Prostate gland (tissue), 2 donors: ENCODE data around the gene MARK2.
"Not testable (repeated sequence)": the region's sequence is repeated elsewhere in the genome, so short reads cannot be mapped to it uniquely, and the experiment has no call there.

Experiments
- POLR2AphosphoS5 ChIP-seq: sonication (generic); formaldehyde crosslinking; IDR thresholded peaks from one replicate; pipeline ENCODE4 v1.6.1; 2017; ENCODE audit warnings: antibody characterized with exemption
- TF ChIP-seq, protein P1 (sequence below), 4 experiments: fragments of 200-600 bp in 2 of 4; fragments of 450-650 bp in 2 of 4; sonication (generic) in 2 of 4; IDR thresholded peaks; 1 replicate in 3 of 4; 2 replicates in 1 of 4; pipeline ENCODE4 v1.5.1; 2016 to 2019; ENCODE audit warnings: antibody characterized with exemption in 4 of 4, mild to moderate bottlenecking in 2 of 4, moderate library complexity in 2 of 4

- TF ChIP-seq POLR2AphosphoS5, result not testable (repeated sequence)
- TF ChIP-seq, protein P1, sequence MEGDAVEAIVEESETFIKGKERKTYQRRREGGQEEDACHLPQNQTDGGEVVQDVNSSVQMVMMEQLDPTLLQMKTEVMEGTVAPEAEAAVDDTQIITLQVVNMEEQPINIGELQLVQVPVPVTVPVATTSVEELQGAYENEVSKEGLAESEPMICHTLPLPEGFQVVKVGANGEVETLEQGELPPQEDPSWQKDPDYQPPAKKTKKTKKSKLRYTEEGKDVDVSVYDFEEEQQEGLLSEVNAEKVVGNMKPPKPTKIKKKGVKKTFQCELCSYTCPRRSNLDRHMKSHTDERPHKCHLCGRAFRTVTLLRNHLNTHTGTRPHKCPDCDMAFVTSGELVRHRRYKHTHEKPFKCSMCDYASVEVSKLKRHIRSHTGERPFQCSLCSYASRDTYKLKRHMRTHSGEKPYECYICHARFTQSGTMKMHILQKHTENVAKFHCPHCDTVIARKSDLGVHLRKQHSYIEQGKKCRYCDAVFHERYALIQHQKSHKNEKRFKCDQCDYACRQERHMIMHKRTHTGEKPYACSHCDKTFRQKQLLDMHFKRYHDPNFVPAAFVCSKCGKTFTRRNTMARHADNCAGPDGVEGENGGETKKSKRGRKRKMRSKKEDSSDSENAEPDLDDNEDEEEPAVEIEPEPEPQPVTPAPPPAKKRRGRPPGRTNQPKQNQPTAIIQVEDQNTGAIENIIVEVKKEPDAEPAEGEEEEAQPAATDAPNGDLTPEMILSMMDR (IDR thresholded peaks at IDR 0.05), result not testable (repeated sequence)
These were observed 24.7 kb downstream of the MARK2 start for GRCh38 chr11:63863620-63864019.
